Kidney (tissue), 14 donors: ENCODE measurements around the gene CBFB. TPM values are rescaled to one million over a fixed set of nuclear protein-coding genes. Genes with fewer than 3 reads are reported as not detected.

ENCODE experiments used
- DNase-seq, 5 donors: peaks; one replicate each; pipeline ENCODE4 v3.0.0-alpha.2; 2013 to 2020
- FAIRE-seq: peaks from 2 replicates; lab custom pipeline; 2012; peaks lifted over from hg19 to GRCh38; lab: Jason Lieb, UNC
- H3K27ac ChIP-seq, 2 donors: one replicate each; pipeline ENCODE4 v1.7.0; 2013; ENCODE audit warnings: low read depth in 2 of 2, low read length in 2 of 2, inconsistent platforms in 1 of 2
- H3K27me3 ChIP-seq: one replicate; pipeline ENCODE4 v1.7.1; 2013; ENCODE audit warnings: low read length, inconsistent platforms; ENCODE audit not compliant: control insufficient read depth, insufficient read depth
- H3K36me3 ChIP-seq, 3 donors: one replicate each; pipeline versions ENCODE4 v1.7.0 to v1.7.1; 2013; ENCODE audit warnings: low read length in 3 of 3, control low read depth in 1 of 3, inconsistent platforms in 1 of 3; ENCODE audit not compliant: insufficient read depth in 3 of 3, control insufficient read depth in 2 of 3
- H3K4me1 ChIP-seq, 3 donors: one replicate each; pipeline versions ENCODE4 v1.7.0 to v1.7.1; 2013; ENCODE audit warnings: low read length in 3 of 3, inconsistent platforms in 1 of 3, low read depth in 1 of 3; ENCODE audit not compliant: control insufficient read depth in 2 of 3, insufficient read depth in 2 of 3
- H3K4me3 ChIP-seq, 3 donors: one replicate each; pipeline versions ENCODE4 v1.7.0 to v1.8.1; 2013; ENCODE audit warnings: low read length in 3 of 3, control low read depth in 1 of 3, inconsistent platforms in 1 of 3
- H3K9ac ChIP-seq, 3 donors: one replicate each; pipeline versions ENCODE4 v1.7.0 to v1.7.1; 2013; ENCODE audit warnings: low read length in 3 of 3, control low read depth in 1 of 3, inconsistent platforms in 1 of 3
- H3K9me3 ChIP-seq, 3 donors: one replicate each; pipeline versions ENCODE4 v1.7.0 to v1.7.1; 2013; ENCODE audit warnings: low read length in 3 of 3, control low read depth in 1 of 3, inconsistent platforms in 1 of 3; ENCODE audit not compliant: control insufficient read depth in 2 of 3, insufficient read depth in 1 of 3
- intact Hi-C: fragments of 100-400 bp; cut with DNase I; formaldehyde crosslinking; loops from one replicate; pipeline ENCODE4 v1.11.1; 2022
- polyA plus RNA-seq: library from polyadenylated mRNA; stranded (reverse); fragments of 350-450 nt; fragmentation: Illumina TruSeq; extraction: RNeasy Lipid Tissue Mini Kit (QIAGEN cat#74804); gene quantifications from one replicate; pipeline ENCODE4 v1.2.3, GENCODE V29; 2014; ENCODE audit warnings: low read depth, low replicate concordance; ENCODE audit not compliant: insufficient read depth
- total RNA-seq: library from RNA; stranded (reverse); fragmentation: NEBNext Ultra II Directional; extraction: Animal tissue kit (Norgen Biotek cat#: 25700); gene quantifications from one replicate; pipeline ENCODE4 v1.2.1, GENCODE V29; 2021
- TF ChIP-seq, protein P1 (sequence below): IDR thresholded peaks from 3 replicates; pipeline ENCODE4 v1.5.1; 2012; ENCODE audit warnings: mild to moderate bottlenecking, moderate library complexity, borderline replicate concordance; ENCODE audit not compliant: insufficient read depth; ENCODE audit errors: extremely low read depth
- donor health status: control.
- donor health status: control.
- donor health status: control.
- donor health status: control.
- donor health status: control.
- donor health status: DM: yes; HTN: yes; CAD: no.
- donor health status: Normal renal cell carcinoma (clear cell type).

Gene CBFB
- total and polyA plus RNA-seq, 2 donors from 2014 or later: 9.7 to 57.3 TPM

GRCh38 chr16:67035364-67035763 is 6.4 kb downstream of the CBFB start:
- FAIRE-seq (no peak), DNase-seq (no peak)
- peaks cover 0 to 8% (median 4%) of the 10 kb centered on the region in 3 donors for H3K36me3 ChIP-seq
- no peak overlapping the region for H3K4me3 ChIP-seq
- H3K4me1 ChIP-seq: peaks cover 0 to 9% (median 7%) of the 10 kb centered on the region in 3 donors
- H3K27me3 ChIP-seq: no peaks in the 10 kb centered on the region
- no peak overlapping the region for H3K9ac ChIP-seq
- no peak overlapping the region for H3K27ac ChIP-seq
- H3K9me3 ChIP-seq: no peaks in the 10 kb centered on the region
- intact Hi-C loops: no loop called here
- TF ChIP-seq, protein P1, sequence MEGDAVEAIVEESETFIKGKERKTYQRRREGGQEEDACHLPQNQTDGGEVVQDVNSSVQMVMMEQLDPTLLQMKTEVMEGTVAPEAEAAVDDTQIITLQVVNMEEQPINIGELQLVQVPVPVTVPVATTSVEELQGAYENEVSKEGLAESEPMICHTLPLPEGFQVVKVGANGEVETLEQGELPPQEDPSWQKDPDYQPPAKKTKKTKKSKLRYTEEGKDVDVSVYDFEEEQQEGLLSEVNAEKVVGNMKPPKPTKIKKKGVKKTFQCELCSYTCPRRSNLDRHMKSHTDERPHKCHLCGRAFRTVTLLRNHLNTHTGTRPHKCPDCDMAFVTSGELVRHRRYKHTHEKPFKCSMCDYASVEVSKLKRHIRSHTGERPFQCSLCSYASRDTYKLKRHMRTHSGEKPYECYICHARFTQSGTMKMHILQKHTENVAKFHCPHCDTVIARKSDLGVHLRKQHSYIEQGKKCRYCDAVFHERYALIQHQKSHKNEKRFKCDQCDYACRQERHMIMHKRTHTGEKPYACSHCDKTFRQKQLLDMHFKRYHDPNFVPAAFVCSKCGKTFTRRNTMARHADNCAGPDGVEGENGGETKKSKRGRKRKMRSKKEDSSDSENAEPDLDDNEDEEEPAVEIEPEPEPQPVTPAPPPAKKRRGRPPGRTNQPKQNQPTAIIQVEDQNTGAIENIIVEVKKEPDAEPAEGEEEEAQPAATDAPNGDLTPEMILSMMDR: no peak

GRCh38 chr16:67036323-67036741 is 7.4 kb downstream of the CBFB start:
- Histone ChIP-seq H3K9ac (no peak overlapping the region), H3K4me1 (peaks cover 0 to 5% (median 1%) of the 10 kb centered on the region in 3 donors), H3K27me3 (no peaks in the 10 kb centered on the region), H3K4me3 (no peak overlapping the region), H3K27ac (no peak overlapping the region), H3K36me3 (peaks cover 0 to 8% (median 4%) of the 10 kb centered on the region in 3 donors), H3K9me3 (no peaks in the 10 kb centered on the region)
- intact Hi-C loops: no loop called here
- DNase-seq (no peak), FAIRE-seq (no peak)
- TF ChIP-seq, protein P1: no peak

DNA sequence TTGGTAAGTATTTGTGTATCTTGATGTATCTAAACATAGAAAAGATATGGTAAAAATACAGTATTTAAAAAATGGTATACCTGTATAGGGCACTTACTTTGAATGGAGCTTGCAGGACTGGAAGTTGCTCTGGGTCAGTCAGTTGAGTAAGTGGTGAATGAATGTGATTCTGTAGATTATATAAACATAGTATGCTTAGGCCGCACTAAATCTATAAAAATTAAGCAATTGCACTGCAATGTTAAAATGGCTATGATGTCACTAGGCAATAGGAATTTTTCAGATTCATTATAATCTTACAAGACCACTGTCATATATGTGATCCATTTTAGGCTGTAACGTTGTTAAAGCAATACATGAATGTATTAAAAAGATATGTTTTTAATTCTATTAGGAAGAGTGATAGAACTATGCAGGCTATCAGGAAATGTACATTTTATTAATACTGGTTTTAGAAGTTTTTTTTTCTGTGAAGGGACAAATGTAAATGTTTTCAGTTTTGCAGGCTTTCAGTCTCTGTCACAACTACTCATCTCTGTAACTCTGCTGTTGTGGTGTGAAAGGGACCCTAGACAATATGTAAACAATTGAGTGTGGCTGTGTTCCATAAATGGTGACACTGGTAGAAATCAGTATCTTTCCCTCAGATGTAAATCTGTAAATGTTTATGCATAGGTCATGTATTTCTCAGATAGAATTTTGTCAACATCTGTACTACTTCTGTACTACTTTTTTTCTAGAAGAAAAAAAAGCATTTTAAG is 10.5 kb downstream of the CBFB start:
- Histone ChIP-seq H3K4me3 (no peak overlapping the region), H3K27ac (no peak overlapping the region), H3K4me1 (peaks cover 0 to 5% (median 0%) of the 10 kb centered on the region in 3 donors), H3K36me3 (peaks cover 0 to 8% (median 4%) of the 10 kb centered on the region in 3 donors), H3K9ac (no peak overlapping the region), H3K9me3 (no peaks in the 10 kb centered on the region), H3K27me3 (no peaks in the 10 kb centered on the region)
- intact Hi-C loops: no loop called here
- no peak for FAIRE-seq
- TF ChIP-seq, protein P1: no peak
- peak in 1 of 5 donors; percentile 8 for DNase-seq
